Cardiac muscle cell (in vitro differentiated cells and primary cell): Measurements from ENCODE around the gene CD52. TPM values are rescaled to one million over a fixed set of nuclear protein-coding genes. Genes with fewer than 3 reads are reported as not detected.

Source experiments
- DNase-seq, 2 donors: peaks; one replicate each; pipeline versions ENCODE4 v3.0.0 to v3.0.0-alpha.2; 2010 to 2017; ENCODE audit warnings: low read depth in 1 of 2, low spot score in 1 of 2
- H3K27ac ChIP-seq: fragments of 200-600 bp; sonication (generic); 2 replicates; pipeline ENCODE4 v1.5.1; 2016
- H3K27me3 ChIP-seq: fragments of 200-600 bp; sonication (generic); 2 replicates; pipeline ENCODE4 v1.6.0; 2016; ENCODE audit warnings: control low read depth
- H3K36me3 ChIP-seq: fragments of 200-600 bp; sonication (generic); 2 replicates; pipeline ENCODE4 v1.5.1; 2016; ENCODE audit warnings: control low read depth
- H3K4me1 ChIP-seq: fragments of 200-600 bp; sonication (generic); 2 replicates; pipeline ENCODE4 v1.8.1; 2017; ENCODE audit warnings: low read depth, mild to moderate bottlenecking, mixed run types
- H3K4me3 ChIP-seq: fragments of 200-600 bp; sonication (generic); 2 replicates; pipeline ENCODE4 v1.5.1; 2016; ENCODE audit warnings: mild to moderate bottlenecking
- H3K9me3 ChIP-seq: fragments of 200-600 bp; sonication (generic); 2 replicates; pipeline ENCODE4 v1.5.1; 2017; ENCODE audit warnings: low read depth, mild to moderate bottlenecking, control low read depth
- polyA plus RNA-seq: library from polyadenylated mRNA; unstranded; fragments of >200 nt; fragmentation: Nextera tagmentation; extraction: Ambion mirVana; gene quantifications from 2 replicates; pipeline ENCODE4 v1.2.1, GENCODE V29; 2016
- total RNA-seq: library from RNA; depleted of rRNA; stranded (reverse); fragments of >200 nt; gene quantifications from 2 replicates; pipeline ENCODE4 v1.2.3, GENCODE V29; 2016
- TF ChIP-seq, protein P1 (sequence below): IDR thresholded peaks from 2 replicates; pipeline ENCODE4 v1.5.1; 2012; ENCODE audit warnings: low read depth, mild to moderate bottlenecking, low read length

CD52 gene
- total and polyA plus RNA-seq, 2 experiments from 2014 or later: 3.3 TPM; not detected in 1

GRCh38 chr1:26350701-26351589 lies 33.2 kb downstream of the CD52 start:
- H3K27ac ChIP-seq: no peak overlapping the region
- no peaks in the 10 kb centered on the region for H3K9me3 ChIP-seq
- TF ChIP-seq, protein P1, sequence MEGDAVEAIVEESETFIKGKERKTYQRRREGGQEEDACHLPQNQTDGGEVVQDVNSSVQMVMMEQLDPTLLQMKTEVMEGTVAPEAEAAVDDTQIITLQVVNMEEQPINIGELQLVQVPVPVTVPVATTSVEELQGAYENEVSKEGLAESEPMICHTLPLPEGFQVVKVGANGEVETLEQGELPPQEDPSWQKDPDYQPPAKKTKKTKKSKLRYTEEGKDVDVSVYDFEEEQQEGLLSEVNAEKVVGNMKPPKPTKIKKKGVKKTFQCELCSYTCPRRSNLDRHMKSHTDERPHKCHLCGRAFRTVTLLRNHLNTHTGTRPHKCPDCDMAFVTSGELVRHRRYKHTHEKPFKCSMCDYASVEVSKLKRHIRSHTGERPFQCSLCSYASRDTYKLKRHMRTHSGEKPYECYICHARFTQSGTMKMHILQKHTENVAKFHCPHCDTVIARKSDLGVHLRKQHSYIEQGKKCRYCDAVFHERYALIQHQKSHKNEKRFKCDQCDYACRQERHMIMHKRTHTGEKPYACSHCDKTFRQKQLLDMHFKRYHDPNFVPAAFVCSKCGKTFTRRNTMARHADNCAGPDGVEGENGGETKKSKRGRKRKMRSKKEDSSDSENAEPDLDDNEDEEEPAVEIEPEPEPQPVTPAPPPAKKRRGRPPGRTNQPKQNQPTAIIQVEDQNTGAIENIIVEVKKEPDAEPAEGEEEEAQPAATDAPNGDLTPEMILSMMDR: no peak
- peak in 1 of 2 donors; percentile 30 for DNase-seq
- H3K36me3 ChIP-seq: no peaks in the 10 kb centered on the region
- H3K4me3 ChIP-seq: no peak overlapping the region
- no peaks in the 10 kb centered on the region for H3K27me3 ChIP-seq
- peaks cover 10% of the 10 kb centered on the region for H3K4me1 ChIP-seq

DNA sequence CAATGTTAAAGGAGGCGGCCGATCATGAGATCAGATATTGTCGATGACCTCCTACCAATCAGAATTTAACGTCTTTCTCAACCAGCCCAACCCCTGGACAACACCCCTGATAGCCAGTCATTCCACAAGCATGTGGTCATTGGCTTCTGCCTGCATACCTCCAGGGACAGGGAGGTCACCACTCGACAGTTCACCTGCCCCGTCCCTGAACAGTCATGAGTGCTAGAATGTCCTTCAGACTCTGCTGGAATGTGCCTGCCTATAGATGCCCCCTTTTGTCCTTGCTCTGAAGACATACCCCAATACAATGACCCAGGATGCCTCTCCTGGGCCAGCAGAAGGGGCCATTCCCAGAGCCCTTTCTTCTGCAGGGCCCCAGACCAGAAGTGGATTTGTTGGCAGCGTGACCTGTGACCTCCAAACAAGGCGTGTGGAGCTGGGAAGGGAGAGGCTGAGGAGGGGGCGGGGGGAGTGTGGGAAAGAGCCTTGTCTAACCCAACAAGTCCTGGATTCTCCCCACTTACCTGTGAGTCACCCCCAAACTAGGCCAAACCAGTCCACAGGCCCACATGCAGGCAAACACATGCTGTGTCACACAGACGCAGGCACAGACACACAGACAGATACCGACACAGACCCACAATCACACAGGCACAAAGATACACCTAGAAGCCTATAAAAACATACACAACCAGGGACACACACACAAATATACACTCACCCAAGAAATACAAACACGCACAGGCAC lies 34.0 kb downstream of the CD52 start:
- no peak overlapping the region for H3K27ac ChIP-seq
- TF ChIP-seq, protein P1: no peak
- no peak for DNase-seq
- H3K27me3 ChIP-seq: peaks cover 1% of the 10 kb centered on the region
- H3K36me3 ChIP-seq: no peaks in the 10 kb centered on the region
- H3K9me3 ChIP-seq: no peaks in the 10 kb centered on the region
- H3K4me3 ChIP-seq: no peak overlapping the region
- H3K4me1 ChIP-seq: peaks cover 10% of the 10 kb centered on the region

GRCh38 chr1:26352338-26352679 lies 34.6 kb downstream of the CD52 start:
- no peak overlapping the region for H3K27ac ChIP-seq
- H3K9me3 ChIP-seq: no peaks in the 10 kb centered on the region
- H3K4me3 ChIP-seq: no peak overlapping the region
- DNase-seq: no peak
- TF ChIP-seq, protein P1: no peak
- no peaks in the 10 kb centered on the region for H3K36me3 ChIP-seq
- H3K4me1 ChIP-seq: peaks cover 10% of the 10 kb centered on the region
- peaks cover 7% of the 10 kb centered on the region for H3K27me3 ChIP-seq

GRCh38 chr1:26353210-26353859 lies 35.6 kb downstream of the CD52 start:
- no peaks in the 10 kb centered on the region for H3K9me3 ChIP-seq
- TF ChIP-seq, protein P1: no peak
- no peak overlapping the region for H3K27ac ChIP-seq
- peaks cover 10% of the 10 kb centered on the region for H3K4me1 ChIP-seq
- peaks cover 17% of the 10 kb centered on the region for H3K27me3 ChIP-seq
- no peak overlapping the region for H3K4me3 ChIP-seq
- no peaks in the 10 kb centered on the region for H3K36me3 ChIP-seq
- no peak for DNase-seq

GRCh38 chr1:26353976-26354820 lies 36.4 kb downstream of the CD52 start, which contains the start of gene CRYBG2:
CRYBG2 (minus strand) TSS chr1:26354130; CDS start chr1:26346657, 7,473 bp downstream.
- Histone ChIP-seq H3K27ac (no peak within 1 kb of the TSS), H3K4me1 (peaks cover 10% of the 10 kb centered on the region), H3K4me3 (no peak within 1 kb of the TSS), H3K36me3 (no peaks in the 10 kb centered on the region), H3K9me3 (no peaks in the 10 kb centered on the region), H3K27me3 (peaks cover 26% of the 10 kb centered on the region)
- no peak for DNase-seq
- TF ChIP-seq, protein P1: no peak
